PC-9 (cell line): Measurements from ENCODE around the gene MAML3.

Experiments used
- CTCF ChIP-seq: fragments of 200-600 bp; sonication (generic); conservative IDR thresholded peaks from 2 replicates; pipeline ENCODE4 v1.6.1; 2017; ENCODE audit warnings: mixed run types, antibody characterized with exemption, mild to moderate bottlenecking, moderate library complexity
- EZH2 ChIP-seq: fragments of 200-600 bp; sonication (generic); IDR thresholded peaks from 2 replicates; pipeline ENCODE4 v1.8.0; 2017; ENCODE audit warnings: antibody characterized with exemption, low read depth

- no peak for TF ChIP-seq CTCF
- no peak for TF ChIP-seq EZH2
Measured at GRCh38 chr4:139686988-139687387, 467.0 kb downstream of the MAML3 start.
